ENCODE data around the gene RDX. TPM values are rescaled to one million over a fixed set of nuclear protein-coding genes. Genes with fewer than 3 reads are reported as not detected.

The RDX gene
- total and polyA plus RNA-seq, 9 of the 15 experiments (the other 6 are each of a cell fraction or from before 2014, with no cell fraction given) = 35.6 to 62.1 (median 54.3) TPM

DNA sequence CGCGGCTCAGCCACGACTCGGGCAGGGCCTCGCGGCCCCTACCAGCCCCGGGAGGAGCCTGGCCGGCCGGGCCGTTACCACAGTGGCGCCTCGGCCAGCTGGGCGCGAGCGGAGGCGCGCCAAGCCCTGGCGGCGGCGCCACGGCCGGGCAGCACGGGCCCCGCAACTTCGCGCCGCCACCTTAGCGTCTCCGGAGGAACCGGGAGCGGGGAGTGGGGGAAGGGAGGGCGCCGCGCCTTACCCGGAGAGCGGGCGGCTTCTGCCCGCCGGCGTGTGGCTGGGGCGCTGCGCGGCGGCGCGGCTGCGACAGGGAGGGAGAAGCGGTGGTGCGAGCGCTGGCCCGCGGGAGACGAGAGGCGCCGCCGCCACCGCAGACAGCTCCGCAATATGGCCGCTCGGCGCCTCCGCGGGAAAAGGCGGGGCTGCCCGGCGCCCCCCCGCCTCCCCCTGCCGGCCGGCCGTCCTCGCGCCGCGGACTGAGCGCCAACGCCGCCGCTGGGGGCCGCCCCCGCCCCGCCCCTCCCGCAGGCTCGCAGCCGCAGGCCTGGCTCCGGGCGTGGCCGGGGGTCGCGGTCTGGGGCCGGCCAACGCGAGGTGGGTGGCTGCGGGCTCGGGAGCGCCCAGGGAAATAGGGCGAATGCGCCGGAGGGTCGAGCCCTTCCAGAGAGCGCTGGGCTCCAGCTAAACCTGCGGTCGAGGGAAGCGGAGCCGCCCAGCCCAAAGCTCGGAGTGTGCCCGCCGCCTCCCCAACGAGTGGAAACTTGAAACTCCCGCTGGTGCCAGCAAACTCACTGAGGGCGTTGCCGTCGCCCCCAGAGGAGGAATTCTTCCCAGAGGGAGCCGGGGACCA is at the start of gene RDX (continued):
- peak; percentile 95 for TF ChIP-seq ZBTB1 (CRISPR knock-in tag; IDR thresholded peaks at IDR 0.05; ENCODE audit: borderline replicate concordance, low read depth)
- 0 out of 4 replicates have a peak, but pooled peaks of 1 of the 2 experiments have one; percentile 6 for TF ChIP-seq RAD21 (CRISPR knock-in tag; conservative IDR thresholded peaks at IDR 0.05 in 1 of 2, IDR thresholded peaks at IDR 0.05 in 1 of 2)
- peak; percentile 33 for TF ChIP-seq HNRNPK (IDR thresholded peaks at IDR 0.05; ENCODE audit: low read depth, low read length, poor library complexity, severe bottlenecking)
- TF ChIP-seq NR3C1 (CRISPR knock-in tag; IDR thresholded peaks at IDR 0.05) = 0 out of 2 replicates have a peak, but pooled peaks have one; percentile 37
- TF ChIP-seq, protein P1, sequence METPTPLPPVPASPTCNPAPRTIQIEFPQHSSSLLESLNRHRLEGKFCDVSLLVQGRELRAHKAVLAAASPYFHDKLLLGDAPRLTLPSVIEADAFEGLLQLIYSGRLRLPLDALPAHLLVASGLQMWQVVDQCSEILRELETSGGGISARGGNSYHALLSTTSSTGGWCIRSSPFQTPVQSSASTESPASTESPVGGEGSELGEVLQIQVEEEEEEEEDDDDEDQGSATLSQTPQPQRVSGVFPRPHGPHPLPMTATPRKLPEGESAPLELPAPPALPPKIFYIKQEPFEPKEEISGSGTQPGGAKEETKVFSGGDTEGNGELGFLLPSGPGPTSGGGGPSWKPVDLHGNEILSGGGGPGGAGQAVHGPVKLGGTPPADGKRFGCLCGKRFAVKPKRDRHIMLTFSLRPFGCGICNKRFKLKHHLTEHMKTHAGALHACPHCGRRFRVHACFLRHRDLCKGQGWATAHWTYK (CRISPR knock-in tag; IDR thresholded peaks at IDR 0.05) = 0 out of 2 replicates have a peak, but pooled peaks have one; percentile 29
- peak; percentile 30; the same call in 1 of the 2 replicates for TF ChIP-seq REST (IDR thresholded peaks at IDR 0.05; ENCODE audit: borderline replicate concordance)
- 0 out of 2 replicates have a peak, but pooled peaks have one; percentile 65 for TF ChIP-seq REST (CRISPR knock-in tag; IDR thresholded peaks at IDR 0.05; ENCODE audit: low read depth)
- TF ChIP-seq RHOXF2B (CRISPR knock-in tag; conservative IDR thresholded peaks at IDR 0.05) = no peak
- TF ChIP-seq, protein P2, sequence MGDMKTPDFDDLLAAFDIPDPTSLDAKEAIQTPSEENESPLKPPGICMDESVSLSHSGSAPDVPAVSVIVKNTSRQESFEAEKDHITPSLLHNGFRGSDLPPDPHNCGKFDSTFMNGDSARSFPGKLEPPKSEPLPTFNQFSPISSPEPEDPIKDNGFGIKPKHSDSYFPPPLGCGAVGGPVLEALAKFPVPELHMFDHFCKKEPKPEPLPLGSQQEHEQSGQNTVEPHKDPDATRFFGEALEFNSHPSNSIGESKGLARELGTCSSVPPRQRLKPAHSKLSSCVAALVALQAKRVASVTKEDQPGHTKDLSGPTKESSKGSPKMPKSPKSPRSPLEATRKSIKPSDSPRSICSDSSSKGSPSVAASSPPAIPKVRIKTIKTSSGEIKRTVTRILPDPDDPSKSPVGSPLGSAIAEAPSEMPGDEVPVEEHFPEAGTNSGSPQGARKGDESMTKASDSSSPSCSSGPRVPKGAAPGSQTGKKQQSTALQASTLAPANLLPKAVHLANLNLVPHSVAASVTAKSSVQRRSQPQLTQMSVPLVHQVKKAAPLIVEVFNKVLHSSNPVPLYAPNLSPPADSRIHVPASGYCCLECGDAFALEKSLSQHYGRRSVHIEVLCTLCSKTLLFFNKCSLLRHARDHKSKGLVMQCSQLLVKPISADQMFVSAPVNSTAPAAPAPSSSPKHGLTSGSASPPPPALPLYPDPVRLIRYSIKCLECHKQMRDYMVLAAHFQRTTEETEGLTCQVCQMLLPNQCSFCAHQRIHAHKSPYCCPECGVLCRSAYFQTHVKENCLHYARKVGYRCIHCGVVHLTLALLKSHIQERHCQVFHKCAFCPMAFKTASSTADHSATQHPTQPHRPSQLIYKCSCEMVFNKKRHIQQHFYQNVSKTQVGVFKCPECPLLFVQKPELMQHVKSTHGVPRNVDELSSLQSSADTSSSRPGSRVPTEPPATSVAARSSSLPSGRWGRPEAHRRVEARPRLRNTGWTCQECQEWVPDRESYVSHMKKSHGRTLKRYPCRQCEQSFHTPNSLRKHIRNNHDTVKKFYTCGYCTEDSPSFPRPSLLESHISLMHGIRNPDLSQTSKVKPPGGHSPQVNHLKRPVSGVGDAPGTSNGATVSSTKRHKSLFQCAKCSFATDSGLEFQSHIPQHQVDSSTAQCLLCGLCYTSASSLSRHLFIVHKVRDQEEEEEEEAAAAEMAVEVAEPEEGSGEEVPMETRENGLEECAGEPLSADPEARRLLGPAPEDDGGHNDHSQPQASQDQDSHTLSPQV (IDR thresholded peaks at IDR 0.05) = peak; percentile 56; the same call in 1 of the 2 replicates
- no peak for TF ChIP-seq TOE1 (IDR thresholded peaks at IDR 0.05; ENCODE audit: borderline replicate concordance)
- no peak for TF ChIP-seq TOE1 (CRISPR knock-in tag; IDR thresholded peaks at IDR 0.05; ENCODE audit: borderline replicate concordance, low read depth)
- TF ChIP-seq GATAD2B (IDR thresholded peaks at IDR 0.05; ENCODE audit: borderline replicate concordance) = peak; percentile 51; the same call in 1 of the 2 replicates

All from K562 (cell line).